Stimulated activated CD4-positive, alpha-beta T cell treated with anti-CD3 and anti-CD28 coated beads, TNF-alpha, amount 100 ng/mL, for 24 hours (primary cell): Measurements from ENCODE around the gene SRRM4.
"Not testable (repeated sequence)": the region's sequence is repeated elsewhere in the genome, so short reads cannot be mapped to it uniquely, and the experiment has no call there.

Source experiments
- DNase-seq, 3 experiments: peaks; one replicate each; pipeline ENCODE4 v3.0.0-alpha.2; 2020; ENCODE audit warnings: low read depth in 3 of 3

SRRM4 gene

DNA sequence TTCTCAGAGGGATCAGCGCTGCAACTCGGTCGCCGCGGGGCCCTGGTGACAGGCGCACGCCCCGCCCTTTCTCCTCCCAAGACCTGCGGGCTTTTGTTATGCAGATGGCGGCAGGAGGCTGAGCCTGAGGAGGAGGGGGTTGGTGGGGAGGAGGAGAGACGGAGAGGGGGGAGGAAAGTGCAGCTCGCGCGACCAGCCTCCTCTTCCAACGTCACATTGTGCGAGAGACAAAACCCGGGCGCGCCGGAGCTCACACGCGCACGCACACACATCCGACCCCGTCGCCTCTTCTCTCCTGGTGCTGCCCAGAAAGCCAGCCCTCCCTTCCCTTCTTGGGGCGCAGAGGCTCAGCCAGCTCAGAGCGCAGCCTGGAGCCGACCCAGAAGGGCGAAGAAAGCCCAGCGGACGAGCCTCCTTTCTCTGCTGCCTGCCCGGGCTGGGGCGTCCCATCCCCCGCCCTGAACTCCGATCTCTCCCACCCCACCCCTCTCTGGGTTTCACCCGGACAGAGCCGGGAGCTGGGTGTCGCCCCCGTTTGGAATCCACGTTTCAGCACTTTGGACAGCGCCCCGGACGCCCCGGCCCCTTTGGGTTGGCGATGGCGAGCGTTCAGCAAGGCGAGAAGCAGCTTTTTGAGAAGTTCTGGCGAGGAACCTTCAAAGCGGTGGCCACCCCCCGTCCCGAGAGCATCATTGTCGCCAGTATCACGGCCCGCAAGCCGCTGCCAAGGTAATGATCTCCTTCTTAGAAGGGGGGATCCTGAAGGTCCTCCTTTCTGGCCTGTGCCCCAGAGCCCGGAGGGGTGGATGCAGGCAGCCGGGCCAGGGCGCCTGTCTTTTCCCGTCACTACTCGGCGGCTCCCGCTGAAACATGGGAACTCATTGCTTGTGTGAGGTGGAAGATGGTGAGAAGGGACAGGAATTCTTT lies at the start of gene SRRM4:
Gene SRRM4 (plus strand): TSS at position 257 of the 927 bp plus-strand sequence. CDS start 342 bp downstream, at position 599.
- DNase-seq: no peak

GRCh38 chr12:118946256-118946655 lies 35.1 kb upstream of the SRRM4 start:
- no peak for DNase-seq

DNA sequence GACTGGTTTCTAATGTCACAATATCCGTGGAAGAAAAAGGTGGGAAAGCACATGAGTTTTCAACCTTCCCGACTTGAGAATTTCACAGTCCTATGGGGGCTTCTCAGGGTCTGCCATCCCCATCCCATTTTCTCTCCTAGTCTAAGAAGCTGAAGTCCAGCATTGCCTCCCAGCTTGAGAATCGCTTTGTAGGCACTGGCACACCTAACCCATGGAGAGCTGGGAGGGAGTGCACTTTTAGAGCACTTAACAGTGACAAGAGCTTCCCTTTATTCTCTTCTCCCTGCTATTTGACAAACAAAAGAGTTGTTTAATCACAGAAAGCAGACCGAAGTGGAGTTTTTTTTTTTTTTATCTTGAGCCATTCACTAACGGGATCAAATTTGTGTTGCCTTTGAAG lies 22.8 kb upstream of the SRRM4 start:
- no peak for DNase-seq

DNA sequence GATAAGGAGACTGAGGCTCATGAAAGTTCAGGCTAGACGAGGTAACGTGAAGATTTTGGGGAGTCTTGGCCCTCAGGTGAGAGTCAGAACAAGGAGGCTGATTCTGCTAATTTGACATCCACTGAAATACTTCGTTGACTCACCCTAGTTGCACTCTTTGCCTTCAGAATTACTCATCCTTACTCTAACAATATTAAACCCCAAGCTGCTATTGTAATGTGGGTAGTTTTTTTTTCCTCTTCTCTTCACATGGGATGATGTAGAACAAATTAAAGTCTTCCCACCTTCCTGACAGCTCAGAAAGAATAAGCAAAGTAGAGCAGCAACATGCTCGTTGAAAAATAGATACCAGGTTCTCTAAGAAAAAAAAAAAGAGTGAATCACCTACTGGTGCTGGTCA lies 22.0 kb upstream of the SRRM4 start:
- DNase-seq: no peak

- no peak for DNase-seq
These were observed 21.3 kb upstream of the SRRM4 start for GRCh38 chr12:118959985-118960560.

GRCh38 chr12:118960865-118961264 lies 20.5 kb upstream of the SRRM4 start:
- DNase-seq: no peak

- no peak for DNase-seq
These were observed 16.4 kb upstream of the SRRM4 start for GRCh38 chr12:118964988-118965387.

GRCh38 chr12:118970856-118971255 lies 10.5 kb upstream of the SRRM4 start:
- no peak for DNase-seq

DNA sequence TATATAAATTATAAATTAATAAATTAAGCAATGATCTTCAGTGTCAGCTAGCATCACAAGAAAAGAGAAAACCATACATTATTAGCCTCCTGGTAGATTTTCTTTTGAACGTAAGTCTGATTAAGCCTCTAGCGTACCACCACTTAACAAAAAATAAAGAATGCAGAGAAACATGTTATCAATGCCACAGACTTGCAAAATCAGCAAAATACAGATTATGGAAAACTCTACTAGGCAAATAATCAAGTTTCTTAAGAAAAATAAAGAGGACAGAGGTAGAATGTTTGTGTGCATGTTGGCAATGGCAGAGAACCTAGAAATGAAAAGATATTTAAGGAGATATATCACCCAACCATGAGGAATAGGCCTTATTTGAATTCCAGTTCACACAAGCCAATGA lies 8.4 kb upstream of the SRRM4 start:
- DNase-seq: no peak

DNA sequence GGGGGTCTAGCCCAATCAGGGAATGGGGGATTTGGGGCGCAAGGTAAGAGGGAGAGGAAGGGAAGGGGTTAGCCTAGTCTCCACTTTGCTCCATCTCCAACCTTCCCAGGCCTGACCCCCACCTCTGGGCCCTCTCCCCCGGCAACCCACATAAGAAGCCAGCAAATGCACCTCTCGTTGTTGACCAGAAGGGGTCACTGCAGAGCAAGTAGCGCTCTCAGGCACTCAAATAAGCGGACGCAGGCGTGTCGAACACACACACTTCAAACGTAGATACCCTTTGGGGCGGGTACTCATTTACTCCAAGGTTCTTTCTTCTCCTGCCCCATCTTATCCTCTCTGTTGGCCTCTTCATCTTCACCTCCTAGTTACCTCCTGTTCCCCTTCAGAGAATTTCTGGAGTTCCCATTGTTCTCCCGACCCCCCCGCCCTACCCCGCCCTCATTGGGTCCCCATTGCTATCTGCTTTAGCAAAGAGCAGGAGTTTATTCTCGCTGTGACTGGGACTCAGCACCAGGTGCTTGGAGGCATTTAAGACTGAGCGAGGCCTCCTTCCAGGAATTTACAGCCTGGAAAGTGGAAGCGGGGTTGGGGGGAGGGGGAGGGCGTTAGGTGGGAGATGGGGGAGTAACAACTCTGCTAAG lies 1.5 kb upstream of the SRRM4 start:
- DNase-seq: peak in 1 of 3 experiments; percentile 12

DNA sequence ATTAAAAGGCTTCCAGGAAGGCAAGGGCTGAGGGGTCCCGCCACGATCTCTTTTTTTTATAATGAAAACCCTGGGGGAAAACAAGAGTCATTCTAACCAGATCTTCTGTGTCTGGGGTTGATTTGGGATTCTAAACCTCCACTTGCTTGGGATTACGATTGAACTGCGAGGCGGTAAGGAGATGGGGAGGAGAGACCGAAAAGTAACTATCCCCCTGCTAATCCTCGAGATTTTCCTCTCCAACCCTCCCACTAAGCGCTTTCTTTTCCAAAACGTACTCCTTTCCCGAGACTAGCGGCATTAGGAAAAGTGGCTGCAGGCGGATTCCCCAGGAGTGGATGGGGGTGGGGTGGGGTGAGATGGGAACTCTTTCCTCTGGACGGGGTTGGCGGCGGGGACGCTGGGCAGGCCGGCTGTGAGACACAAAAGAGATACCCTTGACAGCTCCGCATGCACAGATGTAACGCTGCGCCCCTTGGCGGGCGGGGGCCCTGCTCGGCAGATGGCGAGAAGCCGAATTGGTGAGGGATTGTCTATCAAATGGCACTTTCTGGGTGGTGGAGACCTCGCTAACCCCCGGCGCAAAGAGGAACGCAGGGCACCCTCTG lies 830 bp upstream of the SRRM4 start:
- DNase-seq: no peak

GRCh38 chr12:118982302-118982701 lies 961 bp downstream of the SRRM4 start:
- no peak for DNase-seq

DNA sequence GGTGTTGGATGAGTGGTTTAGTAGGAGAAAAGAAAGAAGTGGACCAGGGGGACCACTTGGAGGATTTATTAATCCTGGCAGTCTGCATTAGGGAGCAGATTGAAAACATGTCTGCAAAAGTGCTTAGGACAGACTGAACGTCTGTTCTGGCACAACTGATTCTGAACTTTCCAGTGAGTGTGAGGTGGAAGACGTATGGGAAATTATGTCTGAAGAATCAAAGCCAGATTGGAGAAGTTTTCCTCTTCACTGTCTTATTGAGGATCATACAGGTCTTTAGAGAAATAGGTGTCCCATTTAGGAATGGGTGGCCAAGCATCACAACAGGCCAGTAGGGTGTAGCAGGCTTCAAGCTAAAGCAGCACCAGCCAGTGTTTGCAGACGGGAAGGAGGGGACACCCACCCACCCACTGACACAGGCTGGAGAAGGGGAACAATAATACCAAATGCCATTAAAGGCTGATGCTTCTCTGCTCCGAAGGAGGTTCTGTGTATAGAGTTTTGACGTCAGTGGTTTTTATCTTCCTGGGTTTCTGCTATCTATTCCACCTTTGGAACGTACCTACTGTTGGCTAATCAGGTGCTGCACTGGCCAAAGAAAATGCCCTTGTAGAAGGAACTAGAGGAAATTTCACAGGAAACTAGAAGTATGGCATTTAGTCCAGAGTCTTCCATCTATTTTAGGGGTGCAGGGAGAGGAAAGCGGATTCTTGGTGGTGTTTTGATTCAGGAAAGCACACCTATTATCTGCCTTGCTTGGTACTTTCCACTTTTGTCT lies 1.8 kb downstream of the SRRM4 start:
- no peak for DNase-seq

DNA sequence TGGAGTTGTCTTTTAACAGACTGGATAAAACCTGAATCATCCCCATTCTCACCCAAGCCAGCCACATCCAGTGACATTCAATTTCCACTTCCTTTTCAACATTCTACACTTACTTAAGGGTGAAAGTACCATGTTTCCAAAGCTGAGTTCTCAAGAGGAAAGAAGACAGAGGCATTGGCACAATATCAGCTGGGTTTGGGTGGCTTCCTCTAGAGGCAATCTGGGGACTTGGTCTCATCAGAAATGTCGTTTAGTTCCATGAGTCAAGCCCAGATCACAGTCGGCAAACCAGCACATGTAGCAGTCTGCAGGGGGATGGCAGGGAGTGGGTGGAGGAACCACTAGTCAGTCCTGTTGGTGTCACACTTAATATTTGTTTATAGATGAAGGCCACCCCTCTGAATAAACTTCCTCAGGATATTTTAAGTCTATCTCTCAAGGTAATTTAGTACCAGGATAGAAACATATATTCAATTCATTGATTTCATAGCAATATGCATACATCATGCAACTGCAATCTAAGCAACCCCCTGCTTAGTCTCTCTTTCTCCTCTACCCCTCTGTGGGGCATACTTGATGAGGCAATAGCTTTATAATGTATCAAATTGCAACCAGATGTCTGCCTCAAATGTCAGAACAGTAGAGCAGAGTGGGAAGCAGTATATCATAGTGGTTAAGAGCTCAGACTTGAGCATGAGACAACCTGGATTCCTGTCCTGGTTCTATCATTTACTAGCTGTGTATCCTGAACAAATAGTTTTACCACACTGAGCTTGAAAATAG lies 3.0 kb downstream of the SRRM4 start:
- no peak for DNase-seq

DNA sequence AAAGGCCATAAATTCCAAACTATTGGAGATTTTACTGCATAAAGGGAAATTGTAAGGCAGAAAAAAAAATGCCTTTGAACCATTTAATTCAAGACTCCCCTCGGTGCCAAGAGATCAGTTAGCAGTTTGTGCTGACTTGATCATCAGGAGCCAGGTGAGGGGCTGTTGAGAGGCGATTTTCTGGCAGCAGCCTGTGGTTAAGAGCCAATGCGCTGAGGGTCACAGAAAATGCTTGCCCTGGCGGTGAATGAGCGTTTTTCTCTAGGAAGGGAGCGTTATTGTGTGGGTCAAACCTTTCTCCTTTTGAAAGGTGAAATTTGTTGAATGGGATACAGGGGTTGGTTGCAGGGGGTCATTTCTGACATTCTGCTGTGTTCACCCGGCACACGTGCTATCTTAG lies 4.7 kb downstream of the SRRM4 start:
- no peak for DNase-seq

GRCh38 chr12:118999107-118999506 lies 17.8 kb downstream of the SRRM4 start:
- no peak for DNase-seq

DNA sequence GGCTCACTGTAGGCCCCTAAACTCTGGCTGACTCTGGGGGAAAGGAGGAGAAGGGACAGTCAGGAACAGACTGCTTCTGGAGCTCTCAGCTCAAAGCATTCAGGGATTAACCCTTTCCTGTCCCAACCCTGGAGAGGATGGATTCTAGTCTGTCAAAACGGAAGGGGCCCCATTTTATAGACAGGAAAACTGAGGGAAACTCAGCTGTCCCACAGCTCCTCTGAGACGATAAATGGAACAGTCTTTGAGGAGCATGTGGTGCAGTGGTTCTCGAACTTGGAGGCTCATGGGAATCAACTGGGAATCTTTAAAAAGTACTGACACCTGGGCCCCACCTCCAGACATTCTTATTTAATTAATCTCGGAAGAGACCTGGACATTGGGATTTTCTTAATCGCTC lies 23.7 kb downstream of the SRRM4 start:
- no peak for DNase-seq

DNA sequence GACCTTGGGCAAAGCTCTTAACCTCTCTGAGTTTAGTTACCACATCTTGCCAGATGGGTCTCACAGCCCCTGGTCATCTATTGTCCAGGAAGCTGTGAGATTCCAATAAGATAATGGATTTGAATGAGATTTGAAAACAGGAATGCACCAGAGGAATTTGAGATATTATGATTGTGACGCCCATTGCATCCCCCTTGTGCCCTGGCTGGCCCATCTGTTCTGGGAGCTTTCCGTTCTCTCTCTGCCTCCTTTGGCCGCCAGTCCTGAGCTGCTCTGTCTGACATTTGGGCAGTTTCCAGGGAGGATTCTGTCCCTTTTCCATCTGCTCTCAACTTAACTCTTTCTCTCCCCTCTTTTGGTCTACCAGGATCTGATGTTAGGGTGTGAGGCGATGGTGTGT lies 24.6 kb downstream of the SRRM4 start:
- DNase-seq: no peak

DNA sequence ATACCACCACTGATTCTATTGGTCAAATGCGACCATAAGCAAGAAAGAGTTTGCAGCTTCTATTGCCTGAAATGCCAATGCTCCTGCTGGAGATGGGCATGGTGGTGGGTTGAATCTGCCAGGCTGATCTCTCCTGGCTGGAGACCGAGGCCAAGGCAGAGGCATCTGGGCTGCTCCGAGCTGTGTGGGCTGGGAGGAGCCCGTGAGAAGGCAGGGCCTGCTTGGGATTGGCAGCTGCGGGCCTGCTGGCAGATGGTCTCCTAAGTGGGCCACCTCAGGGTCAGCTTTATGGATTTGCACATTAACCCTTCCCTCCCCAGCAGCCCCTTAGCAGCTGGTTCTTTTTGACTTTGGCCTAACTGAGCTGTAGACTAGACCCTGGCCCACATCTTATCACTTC lies 25.4 kb downstream of the SRRM4 start:
- DNase-seq: no peak

GRCh38 chr12:119008273-119008672 lies 26.9 kb downstream of the SRRM4 start:
- not testable (repeated sequence) for DNase-seq
